Upper lobe of left lung (tissue), 4 donors: ENCODE measurements around the gene SMCO4.

Experiments
- POLR2A ChIP-seq, 4 donors: fragments of 450-650 bp; IDR thresholded peaks; one replicate each; pipeline ENCODE4 v1.5.1; 2016 to 2017; ENCODE audit warnings: antibody characterized with exemption in 4 of 4, mild to moderate bottlenecking in 2 of 4
- POLR2AphosphoS5 ChIP-seq, 2 donors: sonication (generic); formaldehyde crosslinking; IDR thresholded peaks; one replicate each; pipeline ENCODE4 v1.5.1; 2017; ENCODE audit warnings: antibody characterized with exemption in 2 of 2
- TF ChIP-seq, protein P1 (sequence below), 6 experiments: fragments of 450-650 bp in 4 of 6; fragments of 200-600 bp in 2 of 6; sonication (generic) in 2 of 6; IDR thresholded peaks; one replicate each; pipeline ENCODE4 v1.5.1; 2016 to 2019; ENCODE audit warnings: antibody characterized with exemption in 6 of 6

DNA sequence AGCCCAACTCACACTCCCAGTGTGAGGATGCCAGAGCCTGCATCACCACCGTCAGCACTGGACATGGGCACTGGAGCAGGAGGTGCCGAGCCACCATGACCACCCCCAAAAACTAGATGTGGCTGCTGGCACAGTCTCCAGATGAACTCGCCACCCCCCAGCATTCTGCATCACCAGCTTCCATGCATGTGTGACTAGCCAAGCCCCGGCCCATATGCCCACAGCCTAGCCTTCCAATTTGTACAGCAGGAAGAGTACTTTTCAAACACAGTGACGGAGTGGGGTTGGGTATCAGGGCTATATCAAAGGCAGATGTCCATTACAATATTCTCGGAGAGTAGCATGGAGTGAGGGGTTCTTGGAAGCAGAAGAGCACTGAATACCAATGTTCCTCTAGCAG, 62.9 kb downstream of the SMCO4 start:
- TF ChIP-seq POLR2A (IDR thresholded peaks at IDR 0.05) (no peak), POLR2AphosphoS5 (IDR thresholded peaks at IDR 0.05) (no peak)
- TF ChIP-seq, protein P1, sequence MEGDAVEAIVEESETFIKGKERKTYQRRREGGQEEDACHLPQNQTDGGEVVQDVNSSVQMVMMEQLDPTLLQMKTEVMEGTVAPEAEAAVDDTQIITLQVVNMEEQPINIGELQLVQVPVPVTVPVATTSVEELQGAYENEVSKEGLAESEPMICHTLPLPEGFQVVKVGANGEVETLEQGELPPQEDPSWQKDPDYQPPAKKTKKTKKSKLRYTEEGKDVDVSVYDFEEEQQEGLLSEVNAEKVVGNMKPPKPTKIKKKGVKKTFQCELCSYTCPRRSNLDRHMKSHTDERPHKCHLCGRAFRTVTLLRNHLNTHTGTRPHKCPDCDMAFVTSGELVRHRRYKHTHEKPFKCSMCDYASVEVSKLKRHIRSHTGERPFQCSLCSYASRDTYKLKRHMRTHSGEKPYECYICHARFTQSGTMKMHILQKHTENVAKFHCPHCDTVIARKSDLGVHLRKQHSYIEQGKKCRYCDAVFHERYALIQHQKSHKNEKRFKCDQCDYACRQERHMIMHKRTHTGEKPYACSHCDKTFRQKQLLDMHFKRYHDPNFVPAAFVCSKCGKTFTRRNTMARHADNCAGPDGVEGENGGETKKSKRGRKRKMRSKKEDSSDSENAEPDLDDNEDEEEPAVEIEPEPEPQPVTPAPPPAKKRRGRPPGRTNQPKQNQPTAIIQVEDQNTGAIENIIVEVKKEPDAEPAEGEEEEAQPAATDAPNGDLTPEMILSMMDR (IDR thresholded peaks at IDR 0.05), result no peak
